Neuronal stem cell (in vitro differentiated cells): Measurements from ENCODE around the gene STEAP3.
A peak's percentile ranks its signal among the peaks of the same experiment; 100 is the strongest.

ENCODE experiments used
- DNase-seq: peaks from one replicate; pipeline ENCODE4 v3.0.0-alpha.2; 2013; ENCODE audit warnings: low spot score
- H2AFZ ChIP-seq: one replicate; pipeline ENCODE4 v1.6.1; 2013; ENCODE audit warnings: mild to moderate bottlenecking, low read length, inconsistent platforms
- H2AK5ac ChIP-seq: 2 replicates; pipeline ENCODE4 v1.6.1; 2013; ENCODE audit warnings: low read depth, mild to moderate bottlenecking, inconsistent platforms, low read length, moderate library complexity, mixed read lengths
- H2BK120ac ChIP-seq: 2 replicates; pipeline ENCODE4 v1.6.1; 2013; ENCODE audit warnings: low read depth, mild to moderate bottlenecking, inconsistent platforms, low read length, moderate library complexity, mixed read lengths
- H2BK12ac ChIP-seq: one replicate; pipeline ENCODE4 v1.6.1; 2013; ENCODE audit warnings: low read length, inconsistent platforms
- H2BK15ac ChIP-seq: 2 replicates; pipeline ENCODE4 v1.6.1; 2013; ENCODE audit warnings: mild to moderate bottlenecking, low read length, inconsistent platforms, mixed read lengths
- H2BK5ac ChIP-seq: one replicate; pipeline ENCODE4 v1.6.1; 2013; ENCODE audit warnings: inconsistent platforms, mild to moderate bottlenecking, low read length, moderate library complexity
- H3K14ac ChIP-seq: one replicate; pipeline ENCODE4 v1.6.1; 2013; ENCODE audit warnings: low read length, inconsistent platforms
- H3K18ac ChIP-seq: 2 replicates; pipeline ENCODE4 v1.6.1; 2013; ENCODE audit warnings: low read length, inconsistent platforms
- H3K23ac ChIP-seq: 2 replicates; pipeline ENCODE4 v1.6.1; 2013; ENCODE audit warnings: low read depth, mild to moderate bottlenecking, mixed read lengths, low read length, inconsistent platforms; ENCODE audit not compliant: poor library complexity
- H3K27ac ChIP-seq: replicated peaks from 3 replicates; pipeline ENCODE4 v1.5.1; 2013; ENCODE audit warnings: low read length, inconsistent platforms
- H3K27me3 ChIP-seq, 3 experiments: 2 replicates each; pipeline ENCODE4 v1.6.1; 2013; ENCODE audit warnings: low read length in 3 of 3, mild to moderate bottlenecking in 2 of 3, inconsistent platforms in 1 of 3, low read depth in 1 of 3, mixed read lengths in 1 of 3, moderate library complexity in 1 of 3; ENCODE audit not compliant: control insufficient read depth in 3 of 3, insufficient read depth in 3 of 3
- H3K36me3 ChIP-seq, 2 donors: replicated peaks in 1 of 2; 2 replicates each; pipeline ENCODE4 v1.6.1; 2013; ENCODE audit warnings: low read length in 2 of 2; ENCODE audit not compliant: control insufficient read depth in 2 of 2, insufficient read depth in 2 of 2
- H3K4ac ChIP-seq: 2 replicates; pipeline ENCODE4 v1.6.1; 2013; ENCODE audit warnings: inconsistent platforms, mild to moderate bottlenecking, low read length, moderate library complexity
- H3K4me1 ChIP-seq, 2 donors: 1 replicate in 1 of 2; 2 replicates in 1 of 2; pipeline ENCODE4 v1.6.1; 2013; ENCODE audit warnings: low read length in 2 of 2, low read depth in 1 of 2; ENCODE audit not compliant: control insufficient read depth in 2 of 2, insufficient read depth in 1 of 2
- H3K4me2 ChIP-seq: one replicate; pipeline ENCODE4 v1.6.1; 2013; ENCODE audit warnings: mild to moderate bottlenecking, low read length, inconsistent platforms; ENCODE audit not compliant: insufficient read depth, poor library complexity, severe bottlenecking
- H3K4me3 ChIP-seq, 2 donors: 2 replicates each; pipeline ENCODE4 v1.5.1; 2013; ENCODE audit warnings: low read length in 2 of 2, mild to moderate bottlenecking in 2 of 2, inconsistent platforms in 1 of 2, moderate library complexity in 1 of 2
- H3K79me1 ChIP-seq: one replicate; pipeline ENCODE4 v1.6.1; 2013; ENCODE audit warnings: low read depth, mild to moderate bottlenecking, inconsistent platforms, low read length, moderate library complexity
- H3K9ac ChIP-seq: one replicate; pipeline ENCODE4 v1.6.1; 2013; ENCODE audit warnings: mild to moderate bottlenecking, low read depth, low read length, inconsistent platforms; ENCODE audit not compliant: poor library complexity
- H3K9me3 ChIP-seq, 2 donors: replicated peaks in 1 of 2; 2 replicates each; pipeline versions ENCODE3 to v1.6.1; 2013; ENCODE audit warnings: low read length in 2 of 2, mild to moderate bottlenecking in 2 of 2, inconsistent platforms in 1 of 2, low read depth in 1 of 2, mixed read lengths in 1 of 2, moderate library complexity in 1 of 2; ENCODE audit not compliant: control insufficient read depth in 2 of 2, insufficient read depth in 1 of 2
- H4K8ac ChIP-seq: one replicate; pipeline ENCODE4 v1.6.1; 2013; ENCODE audit warnings: low read depth, mild to moderate bottlenecking, inconsistent platforms, low read length, moderate library complexity
- H4K91ac ChIP-seq: one replicate; pipeline ENCODE4 v1.6.1; 2013; ENCODE audit warnings: low read length, low read depth, mild to moderate bottlenecking, inconsistent platforms; ENCODE audit not compliant: poor library complexity
- WGBS, 2 donors: extraction: QIAGEN DNeasy Blood & Tissue Kit; methylation state at CpG; one replicate each; pipeline ENCODE4 v1.1.7; 2013; ENCODE audit warnings: missing lambda C conversion rate in 2 of 2, mixed read lengths in 1 of 2; ENCODE audit not compliant: insufficient read length in 2 of 2, insufficient replicate concordance in 1 of 2; ENCODE audit errors: extremely low coverage in 2 of 2; 5-methylcytosine and 5-hydroxymethylcytosine counted together

The STEAP3 gene

GRCh38 chr2:119254601-119255080, 31.0 kb downstream of the STEAP3 start:
- no peak overlapping the region for H3K18ac ChIP-seq
- H3K9ac ChIP-seq: no peak overlapping the region
- no peaks in the 10 kb centered on the region for H3K36me3 ChIP-seq
- no peaks in the 10 kb centered on the region for H3K9me3 ChIP-seq
- no peak overlapping the region for H4K91ac ChIP-seq
- no peaks in the 10 kb centered on the region for H3K79me1 ChIP-seq
- H3K14ac ChIP-seq: no peak overlapping the region
- H4K8ac ChIP-seq: no peak overlapping the region
- no peak overlapping the region for H2AFZ ChIP-seq
- H2BK5ac ChIP-seq: no peak overlapping the region
- no peak overlapping the region for H3K4ac ChIP-seq
- H3K27ac ChIP-seq: no peak overlapping the region
- no peak overlapping the region for H2BK120ac ChIP-seq
- DNase-seq: no peak
- peaks cover 0 to 32% (median 0%) of the 10 kb centered on the region in 3 experiments for H3K27me3 ChIP-seq
- peak overlapping the region; percentile 3 for H2BK15ac ChIP-seq
- no peak overlapping the region for H3K4me2 ChIP-seq
- no peak overlapping the region for H3K23ac ChIP-seq
- no peak overlapping the region for H2AK5ac ChIP-seq
- H3K4me3 ChIP-seq: no peak overlapping the region
- no peak overlapping the region for H2BK12ac ChIP-seq
- H3K4me1 ChIP-seq: peaks cover 6 to 13% of the 10 kb centered on the region in 2 donors
- no CpG with 5 or more reads among the region's 10 CpGs for WGBS, 2 donors

- H2AFZ ChIP-seq: peak overlapping the region; percentile 40
- H4K8ac ChIP-seq: no peak overlapping the region
- H3K4me3 ChIP-seq: peak overlapping the region in 1 of 2 donors; percentile 6
- WGBS, 2 donors: no CpG with 5 or more reads among the region's 12 CpGs
- H3K9ac ChIP-seq: no peak overlapping the region
- no peak for DNase-seq
- H3K27ac ChIP-seq: no peak overlapping the region
- no peak overlapping the region for H2BK15ac ChIP-seq
- H3K14ac ChIP-seq: no peak overlapping the region
- no peak overlapping the region for H3K18ac ChIP-seq
- H3K23ac ChIP-seq: no peak overlapping the region
- H3K9me3 ChIP-seq: no peaks in the 10 kb centered on the region
- H3K36me3 ChIP-seq: no peaks in the 10 kb centered on the region
- no peak overlapping the region for H3K4me2 ChIP-seq
- H2AK5ac ChIP-seq: no peak overlapping the region
- no peak overlapping the region for H2BK120ac ChIP-seq
- no peak overlapping the region for H2BK5ac ChIP-seq
- peaks cover 0 to 20% (median 0%) of the 10 kb centered on the region in 3 experiments for H3K27me3 ChIP-seq
- no peak overlapping the region for H4K91ac ChIP-seq
- H3K79me1 ChIP-seq: no peaks in the 10 kb centered on the region
- H2BK12ac ChIP-seq: no peak overlapping the region
- no peak overlapping the region for H3K4ac ChIP-seq
- H3K4me1 ChIP-seq: peaks cover 7 to 15% of the 10 kb centered on the region in 2 donors
Measured at GRCh38 chr2:119255760-119256581, 32.3 kb downstream of the STEAP3 start.

- H4K91ac ChIP-seq: no peak overlapping the region
- no peak overlapping the region for H3K18ac ChIP-seq
- H3K14ac ChIP-seq: no peak overlapping the region
- no peaks in the 10 kb centered on the region for H3K36me3 ChIP-seq
- H3K79me1 ChIP-seq: no peaks in the 10 kb centered on the region
- H2AFZ ChIP-seq: peak overlapping the region; percentile 40
- H3K23ac ChIP-seq: no peak overlapping the region
- H3K27ac ChIP-seq: no peak overlapping the region
- H3K9ac ChIP-seq: no peak overlapping the region
- H2AK5ac ChIP-seq: no peak overlapping the region
- H3K4me1 ChIP-seq: peaks cover 7 to 15% of the 10 kb centered on the region in 2 donors
- no peaks in the 10 kb centered on the region for H3K9me3 ChIP-seq
- H3K4me2 ChIP-seq: no peak overlapping the region
- DNase-seq: no peak
- H2BK5ac ChIP-seq: no peak overlapping the region
- H2BK15ac ChIP-seq: no peak overlapping the region
- H3K4me3 ChIP-seq: peak overlapping the region in 1 of 2 donors; percentile 6
- H3K4ac ChIP-seq: no peak overlapping the region
- WGBS, 2 donors: no CpG with 5 or more reads among the region's 2 CpGs
- peaks cover 0 to 14% (median 0%) of the 10 kb centered on the region in 3 experiments for H3K27me3 ChIP-seq
- H4K8ac ChIP-seq: no peak overlapping the region
- no peak overlapping the region for H2BK120ac ChIP-seq
- no peak overlapping the region for H2BK12ac ChIP-seq
Measured at GRCh38 chr2:119256582-119256921, 32.9 kb downstream of the STEAP3 start.

GRCh38 chr2:119257198-119257597, 33.6 kb downstream of the STEAP3 start:
- Histone ChIP-seq H2AFZ (no peak overlapping the region), H3K27me3 (peaks cover 0 to 8% (median 0%) of the 10 kb centered on the region in 3 experiments), H2BK12ac (no peak overlapping the region), H3K9me3 (no peaks in the 10 kb centered on the region), H4K8ac (no peak overlapping the region), H3K18ac (no peak overlapping the region), H3K4ac (no peak overlapping the region), H3K4me2 (no peak overlapping the region), H2BK15ac (no peak overlapping the region), H3K23ac (peak overlapping the region; percentile 14), H2AK5ac (no peak overlapping the region), H4K91ac (no peak overlapping the region), H3K14ac (no peak overlapping the region), H3K9ac (no peak overlapping the region), H3K27ac (no peak overlapping the region), H2BK5ac (no peak overlapping the region), H3K36me3 (no peaks in the 10 kb centered on the region), H3K4me1 (peaks cover 7 to 15% of the 10 kb centered on the region in 2 donors), H3K79me1 (no peaks in the 10 kb centered on the region), H3K4me3 (no peak overlapping the region), H2BK120ac (no peak overlapping the region)
- no CpG with 5 or more reads among the region's 9 CpGs for WGBS, 2 donors
- no peak for DNase-seq
